Measurements from ENCODE around the gene GPR68. TPM values are rescaled to one million over a fixed set of nuclear protein-coding genes. Genes with fewer than 3 reads are reported as not detected.
"Not testable (repeated sequence)": the region's sequence is repeated elsewhere in the genome, so short reads cannot be mapped to it uniquely, and the experiment has no call there.

The GPR68 gene
- total RNA-seq, 1 donor from 2014 or later, result 6.0 TPM

GRCh38 chr14:91229743-91230200 is 14.7 kb downstream of the GPR68 start:
- peak overlapping the region; percentile 75 for H3K4me3 Mint-ChIP-seq (ENCODE audit: low read depth)
- H3K4me1 Mint-ChIP-seq (ENCODE audit: low read depth), result peaks cover 74% of the 10 kb centered on the region
- peak; percentile 79 for DNase-seq (ENCODE audit: low spot score)
- H3K9me3 Mint-ChIP-seq, result peaks cover 9% of the 10 kb centered on the region
- peaks cover 59% of the 10 kb centered on the region for H3K36me3 Mint-ChIP-seq (ENCODE audit: low read depth)
- peak overlapping the region; percentile 100 for H3K27ac Mint-ChIP-seq
- no peaks in the 10 kb centered on the region for H3K27me3 Mint-ChIP-seq (ENCODE audit: low read depth)
- intact Hi-C loops (cut with micrococcal nuclease), result loop anchor here (2.0 to 5.0 kb wide), 6 partner anchors 23 to 187 kb away; partner anchors contain the start of gene CCDC88C

GRCh38 chr14:91229005-91229382 is 15.5 kb downstream of the GPR68 start:
- Mint-ChIP-seq H3K27me3 (ENCODE audit: low read depth) (no peaks in the 10 kb centered on the region), H3K36me3 (ENCODE audit: low read depth) (peaks cover 56% of the 10 kb centered on the region)

GRCh38 chr14:91228112-91229004 is 16.1 kb downstream of the GPR68 start:
- peak overlapping the region; percentile 100 for H3K27ac Mint-ChIP-seq
- H3K9me3 Mint-ChIP-seq, result peaks cover 11% of the 10 kb centered on the region
- peak; percentile 76 for DNase-seq (ENCODE audit: low spot score)
- H3K36me3 Mint-ChIP-seq (ENCODE audit: low read depth), result peaks cover 60% of the 10 kb centered on the region
- H3K4me1 Mint-ChIP-seq (ENCODE audit: low read depth), result peaks cover 80% of the 10 kb centered on the region
- peak overlapping the region; percentile 75 for H3K4me3 Mint-ChIP-seq (ENCODE audit: low read depth)
- intact Hi-C loops (cut with micrococcal nuclease), result loop anchor here (1.0 to 5.0 kb wide), 10 partner anchors 15 to 258 kb away; partner anchors contain the start of gene CCDC88C
- H3K27me3 Mint-ChIP-seq (ENCODE audit: low read depth), result no peaks in the 10 kb centered on the region

More at GRCh38 chr14:91229005-91229382, 15.5 kb downstream of the GPR68 start:
- Mint-ChIP-seq H3K27ac (peak overlapping the region; percentile 100), H3K9me3 (peaks cover 9% of the 10 kb centered on the region), H3K4me1 (ENCODE audit: low read depth) (peaks cover 76% of the 10 kb centered on the region), H3K4me3 (ENCODE audit: low read depth) (peak overlapping the region; percentile 75)
- no peak for DNase-seq (ENCODE audit: low spot score)
- intact Hi-C loops (cut with micrococcal nuclease), result loop anchor here (2.0 to 5.0 kb wide), 6 partner anchors 22 to 188 kb away; partner anchors contain the start of gene CCDC88C

- Mint-ChIP-seq H3K36me3 (ENCODE audit: low read depth) (peaks cover 61% of the 10 kb centered on the region), H3K4me1 (ENCODE audit: low read depth) (peaks cover 85% of the 10 kb centered on the region)
- DNase-seq (ENCODE audit: low spot score), result no peak
Observed at GRCh38 chr14:91227183-91227628, 17.3 kb downstream of the GPR68 start.

GRCh38 chr14:91226360-91226759 is 18.1 kb downstream of the GPR68 start:
- peaks cover 15% of the 10 kb centered on the region for H3K9me3 Mint-ChIP-seq
- H3K36me3 Mint-ChIP-seq (ENCODE audit: low read depth), result peaks cover 61% of the 10 kb centered on the region
- peak overlapping the region; percentile 100 for H3K27ac Mint-ChIP-seq
- peaks cover 81% of the 10 kb centered on the region for H3K4me1 Mint-ChIP-seq (ENCODE audit: low read depth)
- intact Hi-C loops (cut with micrococcal nuclease), result loop anchor here (5.0 kb wide), 3 partner anchors 36 to 91 kb away; no protein-coding TSS in a partner anchor
- not testable (repeated sequence) for H3K27me3 Mint-ChIP-seq (ENCODE audit: low read depth); H3K4me3 Mint-ChIP-seq (ENCODE audit: low read depth); DNase-seq (ENCODE audit: low spot score)

More at GRCh38 chr14:91227183-91227628, 17.3 kb downstream of the GPR68 start:
- peaks cover 16% of the 10 kb centered on the region for H3K9me3 Mint-ChIP-seq
- peak overlapping the region; percentile 24 for H3K4me3 Mint-ChIP-seq (ENCODE audit: low read depth)
- intact Hi-C loops (cut with micrococcal nuclease), result loop anchor here (5.0 kb wide), 3 partner anchors 35 to 90 kb away; no protein-coding TSS in a partner anchor
- peak overlapping the region; percentile 100 for H3K27ac Mint-ChIP-seq
- no peaks in the 10 kb centered on the region for H3K27me3 Mint-ChIP-seq (ENCODE audit: low read depth)

- DNase-seq (ENCODE audit: low spot score), result no peak
- Mint-ChIP-seq H3K4me1 (ENCODE audit: low read depth) (peaks cover 71% of the 10 kb centered on the region), H3K36me3 (ENCODE audit: low read depth) (peaks cover 56% of the 10 kb centered on the region), H3K9me3 (peaks cover 6% of the 10 kb centered on the region), H3K27me3 (ENCODE audit: low read depth) (no peaks in the 10 kb centered on the region), H3K27ac (peak overlapping the region; percentile 100), H3K4me3 (ENCODE audit: low read depth) (no peak overlapping the region)
- intact Hi-C loops (cut with micrococcal nuclease), result loop anchor here (5.0 kb wide), 3 partner anchors 37 to 92 kb away; no protein-coding TSS in a partner anchor
Observed at GRCh38 chr14:91225025-91225424, 19.5 kb downstream of the GPR68 start.

- peaks cover 61% of the 10 kb centered on the region for H3K36me3 Mint-ChIP-seq (ENCODE audit: low read depth)
- intact Hi-C loops (cut with micrococcal nuclease), result no loop called here
- H3K9me3 Mint-ChIP-seq, result peaks cover 6% of the 10 kb centered on the region
- H3K4me1 Mint-ChIP-seq (ENCODE audit: low read depth), result peaks cover 55% of the 10 kb centered on the region
- H3K27me3 Mint-ChIP-seq (ENCODE audit: low read depth), result no peaks in the 10 kb centered on the region
- DNase-seq (ENCODE audit: low spot score), result no peak
- H3K4me3 Mint-ChIP-seq (ENCODE audit: low read depth), result no peak overlapping the region
- H3K27ac Mint-ChIP-seq, result peak overlapping the region; percentile 73
Observed at GRCh38 chr14:91223028-91223783, 21.3 kb downstream of the GPR68 start.

GRCh38 chr14:91221270-91221669 is 23.2 kb downstream of the GPR68 start:
- Mint-ChIP-seq H3K4me3 (ENCODE audit: low read depth) (no peak overlapping the region), H3K36me3 (ENCODE audit: low read depth) (peaks cover 76% of the 10 kb centered on the region), H3K27me3 (ENCODE audit: low read depth) (no peaks in the 10 kb centered on the region), H3K9me3 (peaks cover 6% of the 10 kb centered on the region), H3K4me1 (ENCODE audit: low read depth) (peaks cover 37% of the 10 kb centered on the region), H3K27ac (no peak overlapping the region)
- no peak for DNase-seq (ENCODE audit: low spot score)
- intact Hi-C loops (cut with micrococcal nuclease), result no loop called here

- peaks cover 30% of the 10 kb centered on the region for H3K4me1 Mint-ChIP-seq (ENCODE audit: low read depth)
- peaks cover 78% of the 10 kb centered on the region for H3K36me3 Mint-ChIP-seq (ENCODE audit: low read depth)
- intact Hi-C loops (cut with micrococcal nuclease), result no loop called here
- DNase-seq (ENCODE audit: low spot score), result no peak
- peaks cover 6% of the 10 kb centered on the region for H3K9me3 Mint-ChIP-seq
- no peak overlapping the region for H3K27ac Mint-ChIP-seq
- H3K27me3 Mint-ChIP-seq (ENCODE audit: low read depth), result no peaks in the 10 kb centered on the region
- H3K4me3 Mint-ChIP-seq (ENCODE audit: low read depth), result no peak overlapping the region
Observed at GRCh38 chr14:91220581-91221000, 23.9 kb downstream of the GPR68 start.

GRCh38 chr14:91219517-91220389 is 24.8 kb downstream of the GPR68 start:
- no peaks in the 10 kb centered on the region for H3K27me3 Mint-ChIP-seq (ENCODE audit: low read depth)
- intact Hi-C loops (cut with micrococcal nuclease), result no loop called here
- no peak for DNase-seq (ENCODE audit: low spot score)
- peaks cover 22% of the 10 kb centered on the region for H3K4me1 Mint-ChIP-seq (ENCODE audit: low read depth)
- H3K36me3 Mint-ChIP-seq (ENCODE audit: low read depth), result peaks cover 73% of the 10 kb centered on the region
- peaks cover 6% of the 10 kb centered on the region for H3K9me3 Mint-ChIP-seq
- no peak overlapping the region for H3K4me3 Mint-ChIP-seq (ENCODE audit: low read depth)
- H3K27ac Mint-ChIP-seq, result peak overlapping the region; percentile 46

GRCh38 chr14:91218014-91218413 is 26.5 kb downstream of the GPR68 start:
- H3K4me3 Mint-ChIP-seq (ENCODE audit: low read depth), result no peak overlapping the region
- intact Hi-C loops (cut with micrococcal nuclease), result no loop called here
- H3K36me3 Mint-ChIP-seq (ENCODE audit: low read depth), result peaks cover 67% of the 10 kb centered on the region
- H3K4me1 Mint-ChIP-seq (ENCODE audit: low read depth), result peaks cover 12% of the 10 kb centered on the region
- peaks cover 2% of the 10 kb centered on the region for H3K9me3 Mint-ChIP-seq
- H3K27ac Mint-ChIP-seq, result no peak overlapping the region
- DNase-seq (ENCODE audit: low spot score), result no peak
- H3K27me3 Mint-ChIP-seq (ENCODE audit: low read depth), result no peaks in the 10 kb centered on the region
